Thymus (tissue), 11 donors: ENCODE measurements around the gene CASK. TPM values are rescaled to one million over a fixed set of nuclear protein-coding genes. Genes with fewer than 3 reads are reported as not detected.
"Not testable (repeated sequence)": the region's sequence is repeated elsewhere in the genome, so short reads cannot be mapped to it uniquely, and the experiment has no call there.

Experiments used
- DNase-seq, 9 donors: peaks; one replicate each; pipeline ENCODE4 v3.0.0-alpha.2; 2013; ENCODE audit warnings: low spot score in 9 of 9, low read depth in 6 of 9, missing footprints in 1 of 9
- H3K27ac ChIP-seq, 2 donors: one replicate each; pipeline ENCODE4 v1.5.1; 2013; ENCODE audit warnings: control low read depth in 1 of 2, low read depth in 1 of 2, low read length in 1 of 2, mild to moderate bottlenecking in 1 of 2, moderate library complexity in 1 of 2
- H3K27me3 ChIP-seq, 2 donors: one replicate each; pipeline ENCODE4 v1.5.1; 2013; ENCODE audit warnings: low read length in 1 of 2; ENCODE audit not compliant: control insufficient read depth in 2 of 2, insufficient read depth in 1 of 2
- H3K36me3 ChIP-seq, 2 donors: one replicate each; pipeline ENCODE4 v1.5.1; 2013; ENCODE audit warnings: low read length in 1 of 2, mild to moderate bottlenecking in 1 of 2, moderate library complexity in 1 of 2; ENCODE audit not compliant: control insufficient read depth in 2 of 2, insufficient read depth in 2 of 2
- H3K4me1 ChIP-seq, 2 donors: one replicate each; pipeline ENCODE4 v1.5.1; 2013; ENCODE audit warnings: low read length in 2 of 2; ENCODE audit not compliant: control insufficient read depth in 2 of 2, insufficient read depth in 2 of 2
- H3K4me3 ChIP-seq, 2 donors: one replicate each; pipeline ENCODE4 v1.5.1; 2013; ENCODE audit warnings: low read length in 2 of 2, control low read depth in 1 of 2, mild to moderate bottlenecking in 1 of 2
- H3K9me3 ChIP-seq, 2 donors: one replicate each; pipeline ENCODE4 v1.5.1; 2013; ENCODE audit warnings: low read length in 1 of 2, mild to moderate bottlenecking in 1 of 2; ENCODE audit not compliant: control insufficient read depth in 2 of 2, insufficient read depth in 1 of 2
- WGBS: extraction: QIAGEN DNeasy Blood & Tissue Kit; methylation state at CpG from one replicate; pipeline ENCODE4 v1.1.7; 2013; 5-methylcytosine and 5-hydroxymethylcytosine counted together
- polyA plus RNA-seq: library from polyadenylated mRNA; stranded (reverse); fragments of 200-250 nt; gene quantifications from one replicate; pipeline ENCODE4 v1.2.3, GENCODE V29; 2013
- total RNA-seq: library from RNA; stranded (reverse); fragments of 120-200 nt; gene quantifications from one replicate; pipeline ENCODE4 v1.2.4, GENCODE V29; 2013
- donor health status: healthy.

The CASK gene
- total and polyA plus RNA-seq, 2 donors, result 15.7 to 21.0 TPM

GRCh38 chrX:41688835-41689234 lies 234.5 kb downstream of the CASK start, which contains the start of gene GPR34:
TSS of gene GPR34 (plus strand) at chrX:41688973. CDS start at chrX:41695634, 6,661 bp downstream.
- WGBS, result 36% methylated on average over 8 of the region's 8 CpGs
- Histone ChIP-seq H3K36me3 (no peaks in the 10 kb centered on the region), H3K27me3 (no peaks in the 10 kb centered on the region), H3K27ac (peak within 1 kb of the TSS in 1 of 2 donors; percentile 6), H3K4me1 (no peaks in the 10 kb centered on the region), H3K9me3 (no peaks in the 10 kb centered on the region), H3K4me3 (no peak within 1 kb of the TSS)
- DNase-seq, result peak in 6 of 9 donors; percentile 13 to 64 (median 22)

- no peak for DNase-seq
- H3K36me3 ChIP-seq, result no peaks in the 10 kb centered on the region
- no peaks in the 10 kb centered on the region for H3K4me1 ChIP-seq
- no peak overlapping the region for H3K27ac ChIP-seq
- no peak overlapping the region for H3K4me3 ChIP-seq
- no peaks in the 10 kb centered on the region for H3K27me3 ChIP-seq
- H3K9me3 ChIP-seq, result no peaks in the 10 kb centered on the region
- WGBS, result 21% methylated on average over 2 of the region's 2 CpGs
Observed at GRCh38 chrX:41688156-41688555, 235.2 kb downstream of the CASK start.

GRCh38 chrX:41686788-41687187 lies 236.6 kb downstream of the CASK start:
- Histone ChIP-seq H3K36me3 (no peaks in the 10 kb centered on the region), H3K9me3 (no peaks in the 10 kb centered on the region), H3K4me1 (no peaks in the 10 kb centered on the region), H3K27ac (no peak overlapping the region), H3K27me3 (no peaks in the 10 kb centered on the region), H3K4me3 (no peak overlapping the region)
- WGBS, result 70% methylated on average over 4 of the region's 4 CpGs
- DNase-seq, result no peak

- Histone ChIP-seq H3K4me1 (no peaks in the 10 kb centered on the region), H3K27ac (no peak overlapping the region), H3K36me3 (no peaks in the 10 kb centered on the region), H3K4me3 (no peak overlapping the region), H3K27me3 (no peaks in the 10 kb centered on the region), H3K9me3 (no peaks in the 10 kb centered on the region)
- 93% methylated on average over 2 of the region's 2 CpGs for WGBS
- no peak for DNase-seq
Observed at GRCh38 chrX:41684940-41685339, 238.4 kb downstream of the CASK start.

- DNase-seq, result no peak
- H3K9me3 ChIP-seq, result no peaks in the 10 kb centered on the region
- WGBS, result 94% methylated on average over 3 of the region's 3 CpGs
Observed at GRCh38 chrX:41684138-41684537, 239.2 kb downstream of the CASK start.

GRCh38 chrX:41677183-41678060 lies 245.9 kb downstream of the CASK start:
- Histone ChIP-seq H3K9me3 (no peaks in the 10 kb centered on the region), H3K27me3 (no peaks in the 10 kb centered on the region), H3K27ac (no peak overlapping the region), H3K36me3 (no peaks in the 10 kb centered on the region), H3K4me3 (no peak overlapping the region), H3K4me1 (no peaks in the 10 kb centered on the region)
- 97% methylated on average over 6 of the region's 6 CpGs for WGBS
- no peak for DNase-seq

More at GRCh38 chrX:41684138-41684537, 239.2 kb downstream of the CASK start:
- H3K4me3 ChIP-seq, result no peak overlapping the region
- H3K27ac ChIP-seq, result no peak overlapping the region
- no peaks in the 10 kb centered on the region for H3K4me1 ChIP-seq
- H3K27me3 ChIP-seq, result no peaks in the 10 kb centered on the region
- H3K36me3 ChIP-seq, result no peaks in the 10 kb centered on the region

- not testable (repeated sequence) for H3K36me3 ChIP-seq, H3K27ac ChIP-seq, H3K27me3 ChIP-seq, DNase-seq, H3K4me1 ChIP-seq, H3K9me3 ChIP-seq, H3K4me3 ChIP-seq
- over 99% methylated on average over 15 of the region's 15 CpGs for WGBS
Observed at GRCh38 chrX:41676361-41676760, 247.0 kb downstream of the CASK start.

GRCh38 chrX:41672643-41673042 lies 250.7 kb downstream of the CASK start:
- H3K27ac ChIP-seq, result no peak overlapping the region
- H3K9me3 ChIP-seq, result no peaks in the 10 kb centered on the region
- H3K4me1 ChIP-seq, result no peaks in the 10 kb centered on the region
- no peak overlapping the region for H3K4me3 ChIP-seq
- H3K27me3 ChIP-seq, result no peaks in the 10 kb centered on the region
- WGBS, result 92% methylated on average over 1 of the region's 1 CpG
- no peak for DNase-seq
- H3K36me3 ChIP-seq, result peaks cover 0 to 4% of the 10 kb centered on the region in 2 donors

GRCh38 chrX:41671082-41671481 lies 252.3 kb downstream of the CASK start:
- no peak overlapping the region for H3K4me3 ChIP-seq
- WGBS, result 100% methylated on average over 1 of the region's 1 CpG
- no peaks in the 10 kb centered on the region for H3K4me1 ChIP-seq
- no peak for DNase-seq
- peaks cover 0 to 4% of the 10 kb centered on the region in 2 donors for H3K36me3 ChIP-seq
- no peaks in the 10 kb centered on the region for H3K9me3 ChIP-seq
- H3K27me3 ChIP-seq, result no peaks in the 10 kb centered on the region
- no peak overlapping the region for H3K27ac ChIP-seq
